HCT116 (cell line): Measurements from ENCODE around the gene RBM34. TPM values are rescaled to one million over a fixed set of nuclear protein-coding genes. Genes with fewer than 3 reads are reported as not detected.

ENCODE experiments used
- ATAC-seq: fragments of 200-7000 bp; cut with Tn5 transposase; 2 replicates; pipeline ENCODE4 v1.9.1; 2020; ENCODE audit warnings: mild to moderate bottlenecking, moderate library complexity
- BruUV-seq: library from RNA; stranded (reverse); fragments of 400-500 nt; replicated peaks from 2 replicates; lab custom pipeline; 2021; lab: Mats Ljungman, UMichigan
- CTCF ChIA-PET: fragments of 300-600 bp; sonication (Branson Sonifier 250); formaldehyde crosslinking; loops from one replicate; lab custom pipeline; 2021; ENCODE audit warnings: antibody characterized with exemption; lab: Charles Lee
- POLR2A ChIA-PET: fragments of 300-600, 350-600 bp; sonication (Branson Sonifier 250); formaldehyde crosslinking; loops from one replicate; lab custom pipeline; 2021; ENCODE audit warnings: antibody characterized with exemption; lab: Charles Lee
- RAD21 ChIA-PET, 2 experiments: fragments of 300-600 bp; sonication (Branson Sonifier 250); formaldehyde crosslinking; loops; one replicate each; lab custom pipeline; 2023; ENCODE audit warnings: low total read pairs in 2 of 2; ENCODE audit not compliant: uncharacterized antibody in 2 of 2, unreplicated experiment in 2 of 2, low non-redundant PET in 1 of 2; lab: Charles Lee
- DNase-seq: peaks from one replicate; pipeline ENCODE4 v3.0.0-alpha.2; 2010; ENCODE audit warnings: low read depth, low spot score
- H2AFZ ChIP-seq: fragments of 200-600 bp; shearing (Covaris generic), sonication (generic); 2 replicates; pipeline ENCODE4 v1.6.1; 2017; ENCODE audit warnings: low read depth, mixed run types, mixed read lengths, antibody characterized with exemption, low read length; ENCODE audit not compliant: poor library complexity, severe bottlenecking
- H3K27ac ChIP-seq: 2 replicates; pipeline ENCODE4 v1.5.1; 2012; ENCODE audit warnings: low read depth, low read length
- H3K27me3 ChIP-seq: fragments of 200-600 bp; sonication (generic); 2 replicates; pipeline ENCODE4 v1.6.1; 2016; ENCODE audit warnings: mixed run types, low read length, mixed read lengths; ENCODE audit not compliant: insufficient read depth
- H3K36me3 ChIP-seq, 2 experiments: fragments of 200-500 bp in 1 of 2; fragments of 200-600 bp in 1 of 2; sonication (Bioruptor generic) in 1 of 2; sonication (generic) in 1 of 2; 2 replicates each; pipeline versions ENCODE4 v1.5.1 to v1.6.1; 2014 to 2016; ENCODE audit warnings: low read length in 2 of 2, inconsistent platforms in 1 of 2, mixed read lengths in 1 of 2, mixed run types in 1 of 2; ENCODE audit not compliant: insufficient read depth in 2 of 2, control insufficient read depth in 1 of 2
- H3K4me1 ChIP-seq, 2 experiments: fragments of 200-600 bp in 1 of 2; sonication (generic) in 1 of 2; 2 replicates each; pipeline versions ENCODE4 v1.5.1 to v1.6.1; 2012 to 2017; ENCODE audit warnings: low read length in 2 of 2, inconsistent platforms in 1 of 2, mild to moderate bottlenecking in 1 of 2, mixed read lengths in 1 of 2, mixed run types in 1 of 2, moderate library complexity in 1 of 2; ENCODE audit not compliant: insufficient read depth in 2 of 2, control insufficient read depth in 1 of 2
- H3K4me2 ChIP-seq: fragments of 200-600 bp; sonication (generic); 2 replicates; pipeline ENCODE4 v1.6.1; 2017; ENCODE audit warnings: mixed run types, low read length, mixed read lengths
- H3K4me3 ChIP-seq, 2 experiments: fragments of 200-600 bp in 1 of 2; sonication (generic) in 1 of 2; replicated peaks in 1 of 2; 2 replicates each; pipeline ENCODE4 v1.5.1; 2011 to 2016; ENCODE audit warnings: low read length in 2 of 2, control low read depth in 1 of 2, low read depth in 1 of 2, mild to moderate bottlenecking in 1 of 2, mixed read lengths in 1 of 2, mixed run types in 1 of 2
- H3K79me2 ChIP-seq: fragments of 200-600 bp; sonication (generic); 2 replicates; pipeline ENCODE4 v1.6.1; 2017; ENCODE audit warnings: mild to moderate bottlenecking, mixed run types, low read length, moderate library complexity, mixed read lengths; ENCODE audit not compliant: insufficient read depth
- H3K9ac ChIP-seq: fragments of 200-600 bp; sonication (generic); 2 replicates; pipeline ENCODE4 v1.6.1; 2016; ENCODE audit warnings: low read length, mixed read lengths
- H3K9me2 ChIP-seq: fragments of 200-600 bp; sonication (generic), shearing (Covaris generic); 2 replicates; pipeline ENCODE4 v1.6.1; 2017; ENCODE audit warnings: mixed run types, mild to moderate bottlenecking, moderate library complexity; ENCODE audit not compliant: insufficient read depth
- H3K9me3 ChIP-seq, 2 experiments: fragments of 200-500 bp in 1 of 2; fragments of 200-600 bp in 1 of 2; sonication (Bioruptor generic) in 1 of 2; sonication (generic) in 1 of 2; 2 replicates each; pipeline ENCODE4 v1.6.1; 2014 to 2017; ENCODE audit warnings: low read length in 2 of 2, mixed read lengths in 2 of 2, inconsistent platforms in 1 of 2, low read depth in 1 of 2, mild to moderate bottlenecking in 1 of 2, mixed run types in 1 of 2, moderate library complexity in 1 of 2; ENCODE audit not compliant: control insufficient read depth in 1 of 2, insufficient read depth in 1 of 2
- H4K20me1 ChIP-seq: fragments of 200-600 bp; sonication (generic), shearing (Covaris generic); 2 replicates; pipeline ENCODE4 v1.6.1; 2017; ENCODE audit warnings: mixed run types, mild to moderate bottlenecking, moderate library complexity; ENCODE audit not compliant: insufficient read depth
- CBX3 ChIP-seq: IDR thresholded peaks from 2 replicates; pipeline ENCODE4 v1.6.1; 2012; ENCODE audit warnings: low read depth
- FOSL1 ChIP-seq: IDR thresholded peaks from 2 replicates; pipeline ENCODE4 v1.6.1; 2012; ENCODE audit warnings: low read depth
- MAX ChIP-seq: IDR thresholded peaks from 2 replicates; pipeline ENCODE4 v1.6.1; 2012
- RAD21 ChIP-seq: IDR thresholded peaks from 2 replicates; pipeline ENCODE4 v1.6.1; 2012; ENCODE audit warnings: low read depth, mild to moderate bottlenecking
- REST ChIP-seq: IDR thresholded peaks from 2 replicates; pipeline ENCODE4 v1.6.1; 2012; ENCODE audit warnings: low read depth
- ZBTB33 ChIP-seq: IDR thresholded peaks from 2 replicates; pipeline ENCODE4 v1.6.1; 2011; ENCODE audit warnings: mild to moderate bottlenecking, low read length, moderate library complexity; ENCODE audit not compliant: insufficient replicate concordance; ENCODE audit errors: extremely low read depth
- intact Hi-C: fragments of 100-400 bp; cut with micrococcal nuclease; formaldehyde crosslinking; loops from 2 replicates; pipeline ENCODE4 v1.10.0; 2022
- total RNA-seq: library from RNA; stranded (reverse); gene quantifications from one replicate; pipeline ENCODE4 v1.2.1, GENCODE V29; 2021; ENCODE audit not compliant: unreplicated experiment

Gene RBM34
- total RNA-seq, 1 experiment from 2014 or later: 82.0 TPM

- no peaks in the 10 kb centered on the region for H3K9me3 ChIP-seq
- H3K4me1 ChIP-seq: peaks cover 10 to 18% of the 10 kb centered on the region in 2 experiments; a peak in 3 of 4 replicates
- ATAC-seq (no peak), DNase-seq (no peak)
- H2AFZ ChIP-seq: no peak overlapping the region
- ChIA-PET RAD21 (no interaction called here), CTCF (no interaction called here), POLR2A (no interaction called here)
- peak overlapping the region; percentile 97 for H3K9ac ChIP-seq
- peaks cover 64% of the 10 kb centered on the region for H3K79me2 ChIP-seq
- no peak for TF ChIP-seq CBX3
- no peak for TF ChIP-seq ZBTB33
- no peak for TF ChIP-seq FOSL1
- TF ChIP-seq REST: no peak
- peak; percentile 16; the same call in 1 of the 2 replicates for TF ChIP-seq MAX
- no peak for TF ChIP-seq RAD21
- no peaks in the 10 kb centered on the region for H3K9me2 ChIP-seq
- peaks cover 44% of the 10 kb centered on the region; the same call in 1 of the 2 replicates for H4K20me1 ChIP-seq
- H3K4me2 ChIP-seq: peak overlapping the region; percentile 80
- intact Hi-C loops: no loop called here
- no peaks in the 10 kb centered on the region for H3K27me3 ChIP-seq
- no peak overlapping the region for H3K27ac ChIP-seq
- peaks cover 6 to 37% of the 10 kb centered on the region in 2 experiments; a peak in 3 of 4 replicates for H3K36me3 ChIP-seq
- H3K4me3 ChIP-seq: peak overlapping the region; percentile 95 to 98
- BruUV-seq: no TSS peak
Measured at GRCh38 chr1:235127203-235127602, 33.8 kb downstream of the RBM34 start.
